B cell (primary cell): ENCODE data around the gene DUSP5. TPM values are rescaled to one million over a fixed set of nuclear protein-coding genes. Genes with fewer than 3 reads are reported as not detected.

Experiments used
- ATAC-seq: fragments of 200-7000 bp; cut with Tn5 transposase; one replicate; pipeline ENCODE4 v1.10.0; 2021; ENCODE audit warnings: low read depth, mild to moderate bottlenecking, moderate number of reproducible peaks, moderate library complexity
- CTCF ChIA-PET: fragments of 350-600 bp; sonication (Branson Sonifier 250); formaldehyde crosslinking; loops from one replicate; lab custom pipeline; 2021; ENCODE audit warnings: antibody characterized with exemption, inconsistent platforms; lab: Charles Lee
- POLR2A ChIA-PET: fragments of 350-600 bp; sonication (Branson Sonifier 250); formaldehyde crosslinking; loops from one replicate; lab custom pipeline; 2021; ENCODE audit warnings: antibody characterized with exemption; lab: Charles Lee
- DNase-seq: peaks from one replicate; pipeline ENCODE4 v3.0.0; 2013
- H2AFZ ChIP-seq: 2 replicates; pipeline ENCODE4 v1.6.1; 2012; ENCODE audit warnings: mild to moderate bottlenecking, low read depth, low read length; ENCODE audit not compliant: insufficient read depth, poor library complexity, severe bottlenecking
- H3K27ac ChIP-seq, 2 donors: 1 replicate in 1 of 2; 2 replicates in 1 of 2; pipeline ENCODE4 v1.5.1; 2012 to 2013; ENCODE audit warnings: low read length in 2 of 2, mild to moderate bottlenecking in 2 of 2, moderate library complexity in 1 of 2
- H3K27me3 ChIP-seq, 4 experiments: fragments of 200-600 bp in 1 of 4; sonication (generic) in 1 of 4; replicated peaks in 1 of 4; 1 replicate in 2 of 4; 2 replicates in 2 of 4; pipeline versions ENCODE4 v1.6.1 to v1.7.0; 2013 to 2016; ENCODE audit warnings: low read length in 3 of 4, mild to moderate bottlenecking in 2 of 4, mixed read lengths in 1 of 4, moderate library complexity in 1 of 4; ENCODE audit not compliant: insufficient read depth in 4 of 4, control insufficient read depth in 3 of 4; ENCODE audit errors: control extremely low read depth in 1 of 4
- H3K36me3 ChIP-seq, 2 experiments: replicated peaks in 1 of 2; 1 replicate in 1 of 2; 2 replicates in 1 of 2; pipeline versions ENCODE4 v1.6.1 to v1.7.1; 2013; ENCODE audit warnings: low read length in 1 of 2; ENCODE audit not compliant: insufficient read depth in 2 of 2, control insufficient read depth in 1 of 2; ENCODE audit errors: control extremely low read depth in 1 of 2, extremely low read depth in 1 of 2
- H3K4me1 ChIP-seq, 2 donors: fragments of 200-600 bp in 1 of 2; sonication (generic) in 1 of 2; 1 replicate in 1 of 2; 2 replicates in 1 of 2; pipeline versions ENCODE4 v1.5.1 to v1.6.1; 2013 to 2017; ENCODE audit warnings: low read length in 2 of 2; ENCODE audit not compliant: control insufficient read depth in 2 of 2, insufficient read depth in 2 of 2
- H3K4me2 ChIP-seq: replicated peaks from 2 replicates; pipeline ENCODE3; 2012; ENCODE audit warnings: mild to moderate bottlenecking, low read depth, low read length; ENCODE audit not compliant: poor library complexity, severe bottlenecking
- H3K4me3 ChIP-seq, 5 experiments: fragments of 200-600 bp in 1 of 5; sonication (generic) in 1 of 5; 1 replicate in 3 of 5; 2 replicates in 2 of 5; pipeline versions ENCODE4 v1.5.1 to v1.7.0; 2011 to 2016; ENCODE audit warnings: low read length in 4 of 5, mild to moderate bottlenecking in 4 of 5, low read depth in 2 of 5, control low read depth in 1 of 5, moderate library complexity in 1 of 5; ENCODE audit not compliant: insufficient read depth in 1 of 5; ENCODE audit errors: control extremely low read depth in 1 of 5, extremely low read depth in 1 of 5
- H3K79me2 ChIP-seq: fragments of 200-600 bp; sonication (generic); one replicate; pipeline ENCODE4 v1.6.0; 2016; ENCODE audit warnings: low read length; ENCODE audit not compliant: control insufficient read depth, insufficient read depth
- H3K9ac ChIP-seq: fragments of 200-600 bp; sonication (generic); 2 replicates; pipeline ENCODE4 v1.6.1; 2017; ENCODE audit warnings: mild to moderate bottlenecking, low read length, moderate library complexity
- H3K9me3 ChIP-seq, 3 donors: one replicate each; pipeline versions ENCODE4 v1.6.1 to v1.7.1; 2013; ENCODE audit warnings: low read length in 2 of 3; ENCODE audit not compliant: control insufficient read depth in 2 of 3, insufficient read depth in 1 of 3; ENCODE audit errors: control extremely low read depth in 1 of 3
- H4K20me1 ChIP-seq: 2 replicates; pipeline ENCODE4 v1.6.0; 2012; ENCODE audit warnings: mild to moderate bottlenecking, low read length; ENCODE audit not compliant: insufficient read depth, control insufficient read depth, poor library complexity, severe bottlenecking
- H3K27ac Mint-ChIP-seq: one replicate; pipeline ENCODE4 v1.8.0; 2021; ENCODE audit warnings: mixed read lengths
- H3K27me3 Mint-ChIP-seq: one replicate; pipeline ENCODE4 v1.8.0; 2021; ENCODE audit warnings: mixed read lengths
- H3K4me1 Mint-ChIP-seq: one replicate; pipeline ENCODE4 v1.8.0; 2021; ENCODE audit warnings: mixed read lengths
- H3K4me3 Mint-ChIP-seq: one replicate; pipeline ENCODE4 v1.8.0; 2021; ENCODE audit warnings: mixed read lengths
- H3K9me3 Mint-ChIP-seq: one replicate; pipeline ENCODE4 v1.8.0; 2022; ENCODE audit warnings: mixed read lengths; ENCODE audit not compliant: insufficient read depth
- EZH2 ChIP-seq: IDR thresholded peaks from 2 replicates; pipeline ENCODE4 v1.6.1; 2012; ENCODE audit warnings: borderline replicate concordance, low read depth, mild to moderate bottlenecking, moderate library complexity, low read length; ENCODE audit not compliant: insufficient read depth, poor library complexity, severe bottlenecking
- WGBS: methylation state at CpG from one replicate; pipeline ENCODE4 v1.1.5; 2013; ENCODE audit warnings: missing lambda C conversion rate; ENCODE audit not compliant: insufficient coverage; 5-methylcytosine and 5-hydroxymethylcytosine counted together
- intact Hi-C: fragments of 100-400 bp; cut with micrococcal nuclease; formaldehyde crosslinking; loops from one replicate; pipeline ENCODE4 v1.10.0; 2022
- polyA plus RNA-seq: library from polyadenylated mRNA; depleted of rRNA; stranded (reverse); fragments of >200 nt; gene quantifications from 2 replicates; pipeline ENCODE4 v1.2.3, GENCODE V29; 2012
- total RNA-seq, 2 donors: library from RNA; stranded (reverse); fragments of 120-200 nt in 1 of 2; gene quantifications; 1 replicate in 1 of 2; 2 replicates in 1 of 2; pipeline versions ENCODE4 v1.2.3 to v1.2.4, GENCODE V29; 2013 to 2022
- TF ChIP-seq, protein P1 (sequence below): fragments of 200-600 bp; IDR thresholded peaks from one replicate; pipeline ENCODE4 v1.8.0; 2022; ENCODE audit warnings: antibody characterized with exemption, mild to moderate bottlenecking

DUSP5 gene
- total and polyA plus RNA-seq, 2 donors (not counting 1 experiment from before 2014, with no cell fraction given), result 10.0 to 71.0 TPM

DNA sequence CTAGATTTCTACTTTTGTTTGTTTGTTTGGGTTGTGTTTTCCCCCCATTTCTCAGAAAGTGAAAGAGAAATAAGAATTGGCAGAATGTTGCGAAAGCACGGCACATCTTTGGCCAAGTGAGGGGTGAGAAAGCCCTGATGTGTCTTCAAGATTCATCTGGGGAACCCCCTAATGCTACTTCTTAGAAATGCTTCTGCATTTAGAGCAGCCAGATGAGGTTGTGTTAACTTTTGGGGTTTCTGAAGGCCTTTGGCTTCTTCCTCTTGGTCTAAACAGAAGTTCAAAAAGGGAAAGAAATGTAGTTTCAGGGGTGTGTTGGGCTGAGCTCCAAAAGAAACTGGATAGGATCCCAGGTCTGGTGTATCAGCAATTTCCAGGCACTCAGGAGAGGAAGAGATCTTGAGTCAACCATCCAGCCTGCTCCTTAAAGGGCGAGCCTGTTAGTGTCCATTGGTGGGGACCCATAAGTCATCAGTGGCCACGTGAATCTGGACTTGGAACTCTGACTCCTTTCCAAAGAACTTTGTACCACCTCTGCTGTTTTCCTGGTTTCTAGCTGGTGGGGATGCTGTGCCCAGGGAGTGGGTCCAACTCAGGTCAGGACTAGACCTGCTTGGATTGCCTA, 6.5 kb downstream of the DUSP5 start:
- POLR2A ChIA-PET, result interaction anchor here (0.6 to 2.8 kb wide), 4 partner anchors 90 to 199 kb away, joined by 3 to 14 read pairs (median 7); partner anchors contain the start of gene SMNDC1
- H3K27me3 Mint-ChIP-seq, result peaks cover 1% of the 10 kb centered on the region
- Histone ChIP-seq H3K27me3 (peaks cover 0 to 5% (median 0%) of the 10 kb centered on the region in 4 experiments), H2AFZ (no peak overlapping the region), H3K9ac (peak overlapping the region; percentile 34), H3K27ac (peak overlapping the region; percentile 82 to 87), H3K36me3 (no peaks in the 10 kb centered on the region), H3K9me3 (no peaks in the 10 kb centered on the region), H3K4me2 (peak overlapping the region; percentile 66), H3K79me2 (peaks cover 11% of the 10 kb centered on the region), H3K4me3 (peak overlapping the region in 1 of 5 experiments; percentile 45), H4K20me1 (peaks cover 19% of the 10 kb centered on the region), H3K4me1 (peaks cover 46 to 53% of the 10 kb centered on the region in 2 donors)
- peaks cover 62% of the 10 kb centered on the region for H3K4me1 Mint-ChIP-seq
- CTCF ChIA-PET, result interaction anchor here (0.7 to 10.3 kb wide), 9 partner anchors 36 to 199 kb away, joined by 3 to 87 read pairs (median 5); partner anchors contain the start of gene SMNDC1
- intact Hi-C loops, result loop anchor here (1.0 to 5.0 kb wide), 6 partner anchors 43 to 363 kb away; partner anchors contain the start of gene SMC3
- whole genome bisulfite sequencing, result 13% methylated on average over 4 of the region's 4 CpGs
- H3K27ac Mint-ChIP-seq, result peak overlapping the region; percentile 90
- no peaks in the 10 kb centered on the region for H3K9me3 Mint-ChIP-seq
- ATAC-seq (peak; percentile 86), DNase-seq (peak; percentile 91)
- TF ChIP-seq EZH2, result no peak
- TF ChIP-seq, protein P1, sequence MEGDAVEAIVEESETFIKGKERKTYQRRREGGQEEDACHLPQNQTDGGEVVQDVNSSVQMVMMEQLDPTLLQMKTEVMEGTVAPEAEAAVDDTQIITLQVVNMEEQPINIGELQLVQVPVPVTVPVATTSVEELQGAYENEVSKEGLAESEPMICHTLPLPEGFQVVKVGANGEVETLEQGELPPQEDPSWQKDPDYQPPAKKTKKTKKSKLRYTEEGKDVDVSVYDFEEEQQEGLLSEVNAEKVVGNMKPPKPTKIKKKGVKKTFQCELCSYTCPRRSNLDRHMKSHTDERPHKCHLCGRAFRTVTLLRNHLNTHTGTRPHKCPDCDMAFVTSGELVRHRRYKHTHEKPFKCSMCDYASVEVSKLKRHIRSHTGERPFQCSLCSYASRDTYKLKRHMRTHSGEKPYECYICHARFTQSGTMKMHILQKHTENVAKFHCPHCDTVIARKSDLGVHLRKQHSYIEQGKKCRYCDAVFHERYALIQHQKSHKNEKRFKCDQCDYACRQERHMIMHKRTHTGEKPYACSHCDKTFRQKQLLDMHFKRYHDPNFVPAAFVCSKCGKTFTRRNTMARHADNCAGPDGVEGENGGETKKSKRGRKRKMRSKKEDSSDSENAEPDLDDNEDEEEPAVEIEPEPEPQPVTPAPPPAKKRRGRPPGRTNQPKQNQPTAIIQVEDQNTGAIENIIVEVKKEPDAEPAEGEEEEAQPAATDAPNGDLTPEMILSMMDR, result no peak
- peak overlapping the region; percentile 85 for H3K4me3 Mint-ChIP-seq
